Measurements from ENCODE around the gene MRM1. TPM values are rescaled to one million over a fixed set of nuclear protein-coding genes. Genes with fewer than 3 reads are reported as not detected.
A peak's percentile ranks its signal among the peaks of the same experiment; 100 is the strongest.

The MRM1 gene
- total and polyA plus RNA-seq, 9 of the 15 experiments (the other 6 are each of a cell fraction or from before 2014, with no cell fraction given) = 0.61 to 28.4 (median 21.5) TPM

- TF ChIP-seq TEAD1 (CRISPR knock-in tag; IDR thresholded peaks at IDR 0.05) (no peak), EP300 (IDR thresholded peaks at IDR 0.05; ENCODE audit: low read length) (no peak), KDM5B (IDR thresholded peaks at IDR 0.05; ENCODE audit: insufficient replicate concordance, low read depth, low read length) (no peak), PYGO2 (tag; IDR thresholded peaks at IDR 0.05) (no peak), ZNF277 (CRISPR knock-in tag; IDR thresholded peaks at IDR 0.05; ENCODE audit: borderline replicate concordance) (no peak), ZZZ3 (IDR thresholded peaks at IDR 0.05) (no peak), ZFPM2 (CRISPR knock-in tag; IDR thresholded peaks at IDR 0.05) (no peak), SRSF7 (optimal IDR thresholded peaks at IDR 0.05; ENCODE audit: low read depth, low read length) (no peak), ESRRB (CRISPR knock-in tag; IDR thresholded peaks at IDR 0.05; ENCODE audit: borderline replicate concordance) (no peak), CREB1 (IDR thresholded peaks at IDR 0.05) (peak; percentile 76; the same call in 1 of the 2 replicates), CREB1 (CRISPR knock-in tag; IDR thresholded peaks at IDR 0.05) (0 out of 2 replicates have a peak, but pooled peaks have one; percentile 48), ZSCAN29 (IDR thresholded peaks at IDR 0.05) (no peak), MAX (CRISPR knock-in tag; IDR thresholded peaks at IDR 0.05) (peak; percentile 82), SNAPC5 (CRISPR knock-in tag; IDR thresholded peaks at IDR 0.05) (no peak), UBTF (IDR thresholded peaks at IDR 0.05; ENCODE audit: borderline replicate concordance in 1 of 2, low read depth in 2 of 2, low read length in 2 of 2) (no peak), ZNF124 (CRISPR knock-in tag; IDR thresholded peaks at IDR 0.05) (no peak), CBX2 (IDR thresholded peaks at IDR 0.05; ENCODE audit: insufficient read depth, low read length, poor library complexity, severe bottlenecking) (no peak), PHTF2 (CRISPR knock-in tag; IDR thresholded peaks at IDR 0.05) (no peak), ZNF639 (CRISPR knock-in tag; conservative IDR thresholded peaks at IDR 0.05 in 1 of 2, IDR thresholded peaks at IDR 0.05 in 1 of 2) (no peak), THRB (CRISPR knock-in tag; conservative IDR thresholded peaks at IDR 0.05) (no peak), ESRRA (IDR thresholded peaks at IDR 0.05; ENCODE audit: borderline replicate concordance, low read depth) (no peak)
Measured at GRCh38 chr17:36608794-36609497, 7.6 kb downstream of the MRM1 start (continued).
